HK-2 (cell line): ENCODE data around the gene SLC7A8.

ENCODE experiments used
- DNase-seq: peaks from one replicate; pipeline ENCODE4 v3.0.0-alpha.2; 2018; ENCODE audit not compliant: unreplicated experiment

SLC7A8 gene

DNA sequence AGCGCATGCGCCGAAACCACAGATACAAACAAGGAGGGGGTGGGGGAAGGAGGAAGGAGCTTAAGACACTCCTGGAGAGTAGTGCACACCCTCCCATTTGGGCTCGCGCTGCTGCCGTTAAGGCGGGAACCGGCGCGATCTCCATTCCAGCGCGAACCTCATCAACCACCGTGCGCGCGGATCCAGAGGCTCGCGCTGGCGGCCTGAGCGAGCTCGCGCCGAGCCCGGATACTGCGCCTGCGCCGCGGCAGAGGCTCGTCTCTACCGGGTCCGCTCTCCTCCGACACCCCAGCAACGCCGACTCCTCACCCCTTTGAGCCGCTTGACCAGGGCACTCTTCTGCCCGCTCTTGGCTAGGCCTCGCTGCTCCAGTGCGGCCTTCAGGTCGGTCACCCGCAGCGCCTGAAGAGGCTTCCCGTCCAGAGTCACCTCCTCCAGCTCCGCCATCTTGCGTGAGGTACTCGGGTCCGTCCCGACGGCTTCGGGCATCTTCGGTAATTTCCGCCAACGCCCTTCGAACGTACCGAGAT lies 88.7 kb downstream of the SLC7A8 start, which contains the start of gene ACIN1:
Gene ACIN1 (minus strand): TSS at position 471 of the 530 bp plus-strand sequence. CDS start 24 bp downstream, at position 447.
- peak; percentile 73 for DNase-seq

- no peak for DNase-seq
These were observed 89.3 kb downstream of the SLC7A8 start for GRCh38 chr14:23093991-23094665.

GRCh38 chr14:23093526-23093925 lies 89.9 kb downstream of the SLC7A8 start:
- DNase-seq = no peak

GRCh38 chr14:23093104-23093503 lies 90.4 kb downstream of the SLC7A8 start:
- no peak for DNase-seq

DNA sequence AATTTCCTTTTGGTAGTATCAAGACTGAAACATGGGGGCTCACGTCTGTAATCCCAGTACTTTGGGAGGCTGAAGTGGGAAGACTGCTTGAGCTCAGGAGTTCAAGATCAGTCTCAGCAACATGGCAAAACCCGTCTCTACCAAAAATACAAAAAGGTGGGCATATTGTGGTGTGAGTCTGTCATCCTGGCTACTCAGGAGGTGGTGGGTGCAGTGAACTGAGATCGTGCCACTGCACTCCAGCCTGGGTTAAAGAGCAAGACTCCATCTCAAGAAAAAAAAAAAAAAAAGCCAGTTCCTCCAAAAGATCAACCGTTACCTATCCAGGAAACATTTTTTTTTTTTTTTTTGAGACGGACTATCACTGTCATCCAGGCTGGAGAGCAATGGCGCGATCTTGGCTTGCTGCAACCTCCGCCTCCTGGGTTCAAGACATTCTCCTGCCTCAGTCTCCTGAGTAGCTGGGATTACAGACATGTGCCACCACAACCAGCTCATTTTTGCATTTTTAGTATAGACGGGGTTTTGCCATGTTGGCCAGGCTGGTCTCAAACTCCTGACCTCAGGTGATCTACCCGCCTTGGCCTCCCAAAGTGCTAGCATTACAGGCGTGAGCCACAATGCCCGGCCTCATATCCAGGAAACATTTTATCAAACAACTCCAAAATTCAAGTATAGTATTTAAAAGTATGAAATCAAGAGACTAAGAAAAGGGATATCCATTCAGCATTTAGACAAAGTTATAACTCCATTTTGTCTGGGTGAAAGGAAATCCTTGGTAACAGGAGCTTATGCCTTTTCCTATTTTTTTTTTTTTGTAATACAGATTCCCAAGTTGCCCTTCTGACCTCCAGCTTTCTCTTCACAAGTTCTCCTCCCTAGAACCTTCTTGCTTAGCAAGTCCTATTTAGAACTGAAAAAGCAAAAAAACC lies 91.9 kb downstream of the SLC7A8 start:
- no peak for DNase-seq

DNA sequence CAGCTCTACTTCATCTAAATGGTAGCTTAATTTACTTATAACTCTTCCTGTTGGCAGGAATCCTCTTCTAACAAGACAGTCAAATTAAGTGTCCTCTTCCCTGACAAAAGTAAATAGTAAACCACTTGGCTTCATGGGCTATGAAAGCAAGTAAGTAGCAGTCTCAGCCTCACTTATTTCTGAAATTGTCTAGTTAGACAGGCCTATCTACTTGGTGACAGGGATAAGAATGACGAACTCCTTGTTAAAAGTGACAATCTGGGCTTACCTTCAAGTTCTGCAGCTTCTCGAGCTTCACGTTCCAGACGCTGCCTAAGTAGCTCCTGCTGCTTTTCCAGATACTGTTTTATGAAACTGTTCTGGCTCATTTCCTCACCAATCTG lies 93.2 kb downstream of the SLC7A8 start:
- no peak for DNase-seq

- no peak for DNase-seq
These were observed 93.8 kb downstream of the SLC7A8 start for GRCh38 chr14:23089498-23090253.

DNA sequence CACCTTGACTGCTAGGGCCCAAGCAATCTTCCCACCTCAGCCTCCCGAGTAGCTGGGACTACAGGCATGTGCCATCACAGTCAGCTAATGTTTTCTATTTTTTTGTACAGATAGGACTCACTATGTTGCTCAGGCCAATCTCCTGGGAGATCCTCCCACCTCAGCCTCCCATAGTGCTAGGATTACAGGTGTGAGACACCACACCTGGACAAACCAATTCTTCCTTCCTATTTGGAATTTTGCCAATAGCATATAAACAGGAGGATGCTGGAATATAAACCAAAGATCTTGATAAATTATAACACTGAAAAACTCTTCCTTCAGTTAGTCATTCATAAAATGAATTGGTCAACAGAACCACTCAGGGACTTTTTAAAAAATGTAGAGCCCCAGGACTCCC lies 96.9 kb downstream of the SLC7A8 start:
- DNase-seq = no peak

- no peak for DNase-seq
These were observed 98.0 kb downstream of the SLC7A8 start for GRCh38 chr14:23085458-23085857.

DNA sequence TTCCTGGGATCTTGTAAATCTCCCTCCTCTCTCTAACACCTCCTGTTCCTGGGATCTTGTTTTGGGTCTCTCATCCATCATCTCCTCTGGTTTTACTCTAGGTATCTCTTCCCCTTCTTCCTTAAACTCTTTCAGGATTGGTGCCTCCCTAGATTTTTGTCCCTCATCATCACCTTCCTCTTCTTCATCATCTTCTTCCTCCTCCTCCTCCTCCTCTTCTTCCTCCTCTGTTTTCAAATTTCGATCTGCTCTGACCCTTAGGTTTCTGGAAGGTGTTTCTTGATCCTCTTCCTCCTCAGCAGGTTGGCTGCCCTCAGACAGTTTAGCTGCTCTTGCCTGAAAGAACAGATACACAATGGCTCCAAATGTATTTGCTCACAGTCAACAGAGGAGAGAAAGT lies 103.0 kb downstream of the SLC7A8 start:
- no peak for DNase-seq

DNA sequence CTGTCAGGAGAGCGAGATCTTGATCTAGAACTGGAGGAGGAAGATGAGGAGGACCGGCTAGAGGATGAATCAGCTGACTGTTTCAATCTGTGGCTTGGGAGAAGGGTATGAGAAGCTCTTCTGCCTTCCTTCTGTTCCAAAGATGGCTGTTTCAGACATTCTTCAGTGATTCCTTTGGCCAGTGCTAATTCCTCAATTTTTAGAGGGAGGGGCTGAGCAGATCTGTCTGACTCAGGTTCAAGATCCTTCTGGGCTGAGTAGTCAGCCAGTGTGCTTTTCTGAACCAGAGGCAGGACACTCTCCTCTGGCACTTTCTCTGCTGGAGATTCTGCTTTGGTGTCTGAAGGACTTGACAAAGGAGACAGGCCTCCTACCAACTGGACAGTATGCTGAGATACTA lies 103.7 kb downstream of the SLC7A8 start:
- no peak for DNase-seq

- peak; percentile 75 for DNase-seq
These were observed 104.8 kb downstream of the SLC7A8 start for GRCh38 chr14:23078692-23079116.

- DNase-seq = no peak
These were observed 105.5 kb downstream of the SLC7A8 start for GRCh38 chr14:23077962-23078361.

DNA sequence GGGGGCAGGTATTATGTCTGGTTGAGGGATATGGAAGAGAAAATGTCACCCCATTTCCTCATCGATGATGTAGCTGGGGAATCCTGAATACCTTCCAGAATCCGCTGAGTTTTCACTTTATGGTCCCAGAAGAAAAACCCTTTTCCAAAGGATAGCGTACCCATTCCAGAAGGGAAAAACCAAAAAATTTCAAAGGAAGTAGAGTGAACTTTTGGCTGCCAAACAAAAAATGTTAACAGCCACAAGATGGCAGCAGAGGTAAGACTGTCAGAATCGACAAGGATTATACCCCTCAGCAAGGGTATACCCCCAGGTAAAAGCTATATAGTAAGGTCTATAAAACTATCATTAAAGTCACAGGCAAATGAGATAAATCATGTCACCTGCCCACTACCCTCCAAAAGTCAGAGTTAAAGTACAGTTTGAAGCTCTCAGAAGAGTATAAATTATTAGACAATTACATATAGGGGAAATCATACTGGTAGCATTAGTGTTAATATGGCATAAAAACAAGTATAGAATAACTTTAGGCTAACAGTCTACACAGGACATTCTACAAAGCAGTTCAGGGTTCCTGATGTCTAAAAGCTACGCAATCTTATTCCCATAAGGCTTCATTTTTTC lies 106.6 kb downstream of the SLC7A8 start:
- no peak for DNase-seq
